ENCODE measurements around the gene FBXL19. TPM values are rescaled to one million over a fixed set of nuclear protein-coding genes. Genes with fewer than 3 reads are reported as not detected.

Gene FBXL19
- total and polyA plus RNA-seq, 2 of the 8 experiments (the other 6 are each of a cell fraction or from before 2014, with no cell fraction given): 47.2 to 72.2 TPM

GRCh38 chr16:30951750-30952149, 28.4 kb downstream of the FBXL19 start:
- no peak overlapping the region for H4K91ac ChIP-seq (replicated peaks; ENCODE audit: insufficient read length, low read length)
- H3K27ac ChIP-seq (ENCODE audit: low read depth, low read length): no peak overlapping the region
- peaks cover 0 to 28% (median 19%) of the 10 kb centered on the region in 4 experiments; a peak in 6 of 7 replicates for H3K4me1 ChIP-seq (replicated peaks in 1 of 4; ENCODE audit: control insufficient read depth in 3 of 4, insufficient read depth in 4 of 4, low read length in 3 of 4)
- peaks cover 0 to 9% of the 10 kb centered on the region in 2 experiments for H4K20me1 ChIP-seq (replicated peaks in 1 of 2; ENCODE audit: control insufficient read depth in 1 of 2, insufficient read depth in 2 of 2, low read length in 2 of 2)
- H3K79me1 ChIP-seq (ENCODE audit: low read depth, low read length): no peaks in the 10 kb centered on the region; the same call in 1 of the 2 replicates
- no peak overlapping the region for H3K9ac ChIP-seq (replicated peaks in 1 of 4; ENCODE audit: extremely low read depth in 1 of 4, low read depth in 3 of 4, low read length in 3 of 4)
- H2BK120ac ChIP-seq (replicated peaks; ENCODE audit: low read depth, low read length): no peak overlapping the region
- H2AFZ ChIP-seq (ENCODE audit: low read length): no peak overlapping the region
- no peak overlapping the region for H3K56ac ChIP-seq (replicated peaks; ENCODE audit: insufficient read length, low read depth, low read length)
- H3K18ac ChIP-seq (ENCODE audit: extremely low read depth, low read length): no peak overlapping the region
- H3K14ac ChIP-seq (ENCODE audit: insufficient read length): no peak overlapping the region
- H3K36me3 ChIP-seq (ENCODE audit: control insufficient read depth in 2 of 4, insufficient read depth in 4 of 4, low read length in 3 of 4): no peaks in the 10 kb centered on the region; a peak in 1 of 8 replicates
- 94% methylated on average over 3 of the region's 3 CpGs; no CpG with 5 or more reads in 1 of the 2 experiments for WGBS, 2 experiments (ENCODE audit: extremely low coverage in 1 of 2, insufficient coverage in 1 of 2, insufficient read length in 1 of 2, insufficient replicate concordance in 2 of 2, low coverage in 1 of 2, low lambda C conversion rate in 2 of 2, missing lambda C conversion rate in 1 of 2)
- H4K8ac ChIP-seq (ENCODE audit: extremely low read depth, insufficient read depth, low read length): no peak overlapping the region
- no peaks in the 10 kb centered on the region for H3K27me3 ChIP-seq (replicated peaks in 1 of 4; ENCODE audit: control insufficient read depth in 3 of 4, extremely low read depth in 1 of 4, insufficient read depth in 3 of 4, low read length in 3 of 4)
- no peak overlapping the region for H2BK5ac ChIP-seq (ENCODE audit: low read depth, low read length)
- no peak for DNase-seq (ENCODE audit: low read depth in 1 of 2, low spot score in 2 of 2)
- peaks cover 12% of the 10 kb centered on the region for H3K23me2 ChIP-seq (ENCODE audit: low read depth, low read length)
- no peak overlapping the region for H3K4me2 ChIP-seq (ENCODE audit: insufficient read depth in 1 of 2, low read depth in 2 of 2, low read length in 2 of 2)
- H2BK20ac ChIP-seq (ENCODE audit: low read length): no peak overlapping the region
- no peak overlapping the region for H3K4ac ChIP-seq (replicated peaks; ENCODE audit: insufficient read length, low read depth, low read length)
- ChIA-PET CTCF (ENCODE audit: partially characterized antibody) (interaction anchor here (0.6 to 4.1 kb wide), 5 partner anchors 12 to 56 kb away, joined by 3 to 39 read pairs (median 14); partner anchors contain the start of gene HSD3B7), POLR2A (ENCODE audit: partially characterized antibody) (interaction anchor here (1.0 to 3.5 kb wide), 2 partner anchors 11 to 116 kb away, joined by 3 to 16 read pairs; no protein-coding TSS in a partner anchor)
- H2AK5ac ChIP-seq (ENCODE audit: low read depth, low read length): no peak overlapping the region
- no peak overlapping the region for H2BK15ac ChIP-seq (ENCODE audit: low read length)
- no peak overlapping the region for H2BK12ac ChIP-seq (ENCODE audit: low read depth, low read length)
- H3K23ac ChIP-seq (ENCODE audit: insufficient read length): no peak overlapping the region
- no peak overlapping the region for H4K5ac ChIP-seq (ENCODE audit: insufficient read length, low read depth, low read length)
- FAIRE-seq: no peak
- H3K9me3 ChIP-seq (ENCODE audit: insufficient read depth in 2 of 2, low read depth in 1 of 2, low read length in 1 of 2): no peaks in the 10 kb centered on the region
- H3K4me3 ChIP-seq (ENCODE audit: extremely low read depth in 1 of 4, insufficient read depth in 2 of 4, low read depth in 3 of 4, low read length in 4 of 4): no peak overlapping the region
- no peaks in the 10 kb centered on the region for H3K79me2 ChIP-seq (ENCODE audit: control insufficient read depth in 1 of 2, insufficient read depth in 2 of 2, low read length in 2 of 2)
- TF ChIP-seq RNF2 (IDR thresholded peaks at IDR 0.05; ENCODE audit: borderline replicate concordance, low read depth, low read length, missing control alignments, poor library complexity, severe bottlenecking) (no peak), TAF7 (optimal IDR thresholded peaks at IDR 0.05; ENCODE audit: borderline replicate concordance, low read depth, low read length) (no peak)
